Right kidney (tissue), 1 donor: Measurements from ENCODE around the gene CEP70.

ENCODE experiments used
- DNase-seq: peaks from one replicate; pipeline ENCODE4 v3.0.0-alpha.2; 2016

CEP70 gene

DNA sequence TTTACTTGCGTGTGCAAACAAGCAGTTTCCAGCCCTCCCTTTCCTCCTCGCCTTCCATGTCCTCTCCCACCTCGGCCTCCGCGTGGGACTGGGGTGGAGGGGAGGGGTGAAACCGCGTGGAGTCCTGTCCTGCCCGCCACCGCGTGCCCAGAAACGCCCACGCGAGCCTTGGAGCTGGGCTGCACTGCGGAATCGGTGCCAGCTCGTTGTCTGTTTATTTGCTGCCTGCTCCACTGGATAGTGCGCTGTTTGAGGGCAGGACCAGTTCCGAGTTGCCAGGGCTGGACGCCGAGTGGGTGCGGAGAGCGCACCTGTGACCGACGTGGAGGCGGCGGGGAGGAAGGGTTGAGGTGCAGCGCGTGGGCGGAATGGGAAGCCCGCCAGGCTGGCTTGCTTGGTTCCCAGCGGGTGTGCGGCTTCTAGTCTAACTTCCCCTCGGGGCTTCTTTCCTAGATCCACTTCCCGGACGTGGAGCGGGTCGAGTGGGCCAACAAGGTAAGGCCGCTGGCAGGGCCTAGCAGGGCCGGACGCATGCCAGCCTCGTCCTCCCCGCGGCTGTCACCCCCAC is 142.4 kb downstream of the CEP70 start:
- DNase-seq: no peak

- DNase-seq: no peak
Measured at GRCh38 chr3:138450704-138451424, 143.2 kb downstream of the CEP70 start.

- DNase-seq: no peak
Measured at GRCh38 chr3:138450181-138450580, 143.9 kb downstream of the CEP70 start.

GRCh38 chr3:138449490-138449889 is 144.6 kb downstream of the CEP70 start:
- DNase-seq: no peak

DNA sequence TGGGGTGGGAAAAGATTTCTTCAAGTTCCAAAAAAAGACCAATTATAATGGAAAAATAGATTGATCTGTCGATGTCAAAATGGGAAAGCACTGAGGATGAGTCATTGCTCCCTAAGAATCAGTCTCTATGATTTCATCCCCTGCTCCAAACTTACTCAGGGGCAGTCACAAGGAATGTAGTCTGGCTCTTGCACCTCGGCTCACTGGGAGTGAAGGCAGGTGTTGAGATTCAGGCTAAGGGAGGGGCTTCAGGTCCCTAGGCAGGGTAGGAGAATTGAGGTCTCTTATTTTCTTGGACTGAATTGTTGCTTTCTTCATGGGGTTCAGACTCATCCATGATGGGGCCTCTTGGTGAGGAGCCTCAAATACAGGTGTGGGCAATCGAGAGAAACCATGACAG is 145.4 kb downstream of the CEP70 start:
- DNase-seq: no peak

DNA sequence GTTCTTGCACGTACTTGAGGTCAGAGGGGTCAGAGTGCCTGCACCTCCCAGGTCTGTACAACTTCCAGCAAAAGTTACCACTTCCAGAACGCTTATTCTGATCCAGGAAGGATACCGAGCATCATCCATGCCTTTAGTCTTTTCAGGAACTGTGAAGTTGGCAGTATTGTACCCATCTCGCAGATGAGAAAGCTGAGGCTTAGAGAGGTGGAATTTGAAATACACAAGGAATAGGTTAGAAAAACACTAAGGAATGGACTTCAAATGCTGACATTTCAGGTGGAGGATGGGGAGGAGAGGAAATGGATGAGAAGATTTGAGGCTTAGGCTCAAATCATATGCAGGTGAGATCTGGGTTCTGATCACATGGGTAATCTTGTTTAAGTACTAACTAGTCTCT is 148.4 kb downstream of the CEP70 start:
- DNase-seq: no peak

- no peak for DNase-seq
Measured at GRCh38 chr3:138445236-138445635, 148.8 kb downstream of the CEP70 start.
